Liver (tissue), 9 donors: ENCODE results near the gene ARHGEF7. TPM values are rescaled to one million over a fixed set of nuclear protein-coding genes. Genes with fewer than 3 reads are reported as not detected.

Experiments
- DNase-seq: peaks from one replicate; pipeline ENCODE4 v3.0.0-alpha.2; 2017; ENCODE audit warnings: low spot score
- H3K27ac ChIP-seq, 2 donors: one replicate each; pipeline ENCODE4 v1.7.0; 2013; ENCODE audit warnings: inconsistent platforms in 2 of 2, low read length in 2 of 2, control low read depth in 1 of 2, low read depth in 1 of 2, mild to moderate bottlenecking in 1 of 2
- H3K27me3 ChIP-seq, 4 donors: one replicate each; pipeline versions ENCODE4 v1.6.1 to v1.7.0; 2013; ENCODE audit warnings: low read length in 3 of 4, inconsistent platforms in 1 of 4, mild to moderate bottlenecking in 1 of 4, moderate library complexity in 1 of 4; ENCODE audit not compliant: control insufficient read depth in 4 of 4, insufficient read depth in 4 of 4
- H3K36me3 ChIP-seq, 4 donors: one replicate each; pipeline versions ENCODE4 v1.6.1 to v1.7.0; 2013; ENCODE audit warnings: low read length in 3 of 4, mild to moderate bottlenecking in 3 of 4, low read depth in 1 of 4, moderate library complexity in 1 of 4; ENCODE audit not compliant: control insufficient read depth in 4 of 4, insufficient read depth in 3 of 4
- H3K4me1 ChIP-seq, 4 donors: one replicate each; pipeline versions ENCODE4 v1.6.1 to v1.7.0; 2013; ENCODE audit warnings: low read length in 3 of 4, mild to moderate bottlenecking in 3 of 4, moderate library complexity in 1 of 4; ENCODE audit not compliant: control insufficient read depth in 4 of 4, insufficient read depth in 4 of 4
- H3K4me3 ChIP-seq, 3 donors: one replicate each; pipeline versions ENCODE4 v1.6.1 to v1.7.0; 2013; ENCODE audit warnings: low read length in 3 of 3, control low read depth in 1 of 3, low read depth in 1 of 3, mild to moderate bottlenecking in 1 of 3
- H3K9ac ChIP-seq, 2 donors: one replicate each; pipeline ENCODE4 v1.7.0; 2013; ENCODE audit warnings: low read length in 2 of 2, mild to moderate bottlenecking in 2 of 2, moderate library complexity in 2 of 2, control low read depth in 1 of 2, low read depth in 1 of 2
- H3K9me3 ChIP-seq, 4 donors: one replicate each; pipeline versions ENCODE4 v1.6.1 to v1.7.0; 2013; ENCODE audit warnings: low read length in 3 of 4; ENCODE audit not compliant: control insufficient read depth in 4 of 4
- ATF3 ChIP-seq: IDR thresholded peaks from 2 replicates; pipeline ENCODE4 v1.6.1; 2016; ENCODE audit warnings: antibody characterized with exemption
- EGR1 ChIP-seq, 2 donors: IDR thresholded peaks; 2 replicates each; pipeline ENCODE4 v1.6.1; 2016 to 2018; ENCODE audit warnings: antibody characterized with exemption in 2 of 2, low read depth in 2 of 2
- FOXA1 ChIP-seq: IDR thresholded peaks from 2 replicates; pipeline ENCODE4 v1.6.1; 2016; ENCODE audit warnings: antibody characterized with exemption
- FOXA2 ChIP-seq: IDR thresholded peaks from 2 replicates; pipeline ENCODE4 v1.6.1; 2016; ENCODE audit warnings: antibody characterized with exemption
- HNF4G ChIP-seq: IDR thresholded peaks from 2 replicates; pipeline ENCODE4 v1.6.1; 2016; ENCODE audit warnings: antibody characterized with exemption
- JUND ChIP-seq, 2 donors: IDR thresholded peaks; 2 replicates each; pipeline ENCODE4 v1.6.1; 2016; ENCODE audit warnings: antibody characterized with exemption in 2 of 2
- MAX ChIP-seq: IDR thresholded peaks from 2 replicates; pipeline ENCODE4 v1.6.1; 2016; ENCODE audit warnings: antibody characterized with exemption
- NR2F2 ChIP-seq: IDR thresholded peaks from 2 replicates; pipeline ENCODE4 v1.6.1; 2016; ENCODE audit warnings: antibody characterized with exemption
- RAD21 ChIP-seq, 2 donors: IDR thresholded peaks; 2 replicates each; pipeline ENCODE4 v1.6.1; 2016; ENCODE audit warnings: antibody characterized with exemption in 2 of 2, mild to moderate bottlenecking in 2 of 2
- SP1 ChIP-seq: IDR thresholded peaks from 2 replicates; pipeline ENCODE4 v1.6.1; 2018; ENCODE audit warnings: antibody characterized with exemption, mild to moderate bottlenecking
- TAF1 ChIP-seq: conservative IDR thresholded peaks from 2 replicates; pipeline ENCODE4 v1.6.1; 2016; ENCODE audit warnings: antibody characterized with exemption, mild to moderate bottlenecking
- ZBTB33 ChIP-seq: IDR thresholded peaks from 2 replicates; pipeline ENCODE4 v1.6.1; 2016; ENCODE audit warnings: antibody characterized with exemption
- WGBS: extraction: QIAGEN DNeasy Blood & Tissue Kit; methylation state at CpG from one replicate; pipeline ENCODE4 v1.1.7; 2013; 5-methylcytosine and 5-hydroxymethylcytosine counted together
- polyA plus RNA-seq, 2 donors: library from polyadenylated mRNA; stranded (reverse) in 1 of 2; unstranded in 1 of 2; fragments of 200-250 nt in 1 of 2; fragments of >200 nt in 1 of 2; fragmentation: Nextera tagmentation in 1 of 2; extraction: Ambion mirVana in 1 of 2; gene quantifications; one replicate each; pipeline versions ENCODE4 v1.2.1 to v1.2.3, GENCODE V29; 2013 to 2015
- total RNA-seq, 2 donors: library from RNA; depleted of rRNA; stranded (reverse); fragments of >200 nt; gene quantifications; one replicate each; pipeline ENCODE4 v1.2.3, GENCODE V29; 2014
- TF ChIP-seq, protein P1 (sequence below): IDR thresholded peaks from 2 replicates; pipeline ENCODE4 v1.6.1; 2016; ENCODE audit warnings: antibody characterized with exemption, mild to moderate bottlenecking
- donor health status: healthy.
- donor health status: healthy.
- donor health status: healthy.
- donor health status: healthy.
- donor health status: healthy.

Gene ARHGEF7
- total and polyA plus RNA-seq, 4 donors, result 10.3 to 37.5 (median 20.1) TPM

- peaks cover 0 to 28% (median 10%) of the 10 kb centered on the region in 4 donors for H3K36me3 ChIP-seq
- no peak overlapping the region for H3K27ac ChIP-seq
- 91% methylated on average over 4 of the region's 4 CpGs for WGBS
- DNase-seq, result no peak
- H3K9me3 ChIP-seq, result no peaks in the 10 kb centered on the region
- no peak overlapping the region for H3K4me3 ChIP-seq
- TF ChIP-seq HNF4G (no peak), ZBTB33 (no peak), EGR1 (IDR thresholded peaks at IDR 0.05; ENCODE audit: low read depth in 2 of 2) (no peak)
- H3K4me1 ChIP-seq, result peaks cover 2 to 20% (median 10%) of the 10 kb centered on the region in 4 donors
- H3K27me3 ChIP-seq, result no peaks in the 10 kb centered on the region
- no peak overlapping the region for H3K9ac ChIP-seq
Measured at GRCh38 chr13:111251646-111252445, 136.7 kb downstream of the ARHGEF7 start.

- DNase-seq, result no peak
Measured at GRCh38 chr13:111252446-111253364, 137.6 kb downstream of the ARHGEF7 start.

More at GRCh38 chr13:111252446-111253364, 137.6 kb downstream of the ARHGEF7 start:
- Histone ChIP-seq H3K27ac (no peak overlapping the region), H3K27me3 (no peaks in the 10 kb centered on the region), H3K9ac (no peak overlapping the region), H3K9me3 (no peaks in the 10 kb centered on the region), H3K4me3 (no peak overlapping the region), H3K4me1 (peaks cover 2 to 16% (median 9%) of the 10 kb centered on the region in 4 donors), H3K36me3 (peaks cover 0 to 32% (median 14%) of the 10 kb centered on the region in 4 donors)
- WGBS, result 80% methylated on average over 6 of the region's 6 CpGs
- TF ChIP-seq NR2F2, result no peak
- TF ChIP-seq TAF1, result no peak
- TF ChIP-seq FOXA2, result no peak
- TF ChIP-seq FOXA1, result no peak
- no peak for TF ChIP-seq ATF3
- TF ChIP-seq, protein P1, sequence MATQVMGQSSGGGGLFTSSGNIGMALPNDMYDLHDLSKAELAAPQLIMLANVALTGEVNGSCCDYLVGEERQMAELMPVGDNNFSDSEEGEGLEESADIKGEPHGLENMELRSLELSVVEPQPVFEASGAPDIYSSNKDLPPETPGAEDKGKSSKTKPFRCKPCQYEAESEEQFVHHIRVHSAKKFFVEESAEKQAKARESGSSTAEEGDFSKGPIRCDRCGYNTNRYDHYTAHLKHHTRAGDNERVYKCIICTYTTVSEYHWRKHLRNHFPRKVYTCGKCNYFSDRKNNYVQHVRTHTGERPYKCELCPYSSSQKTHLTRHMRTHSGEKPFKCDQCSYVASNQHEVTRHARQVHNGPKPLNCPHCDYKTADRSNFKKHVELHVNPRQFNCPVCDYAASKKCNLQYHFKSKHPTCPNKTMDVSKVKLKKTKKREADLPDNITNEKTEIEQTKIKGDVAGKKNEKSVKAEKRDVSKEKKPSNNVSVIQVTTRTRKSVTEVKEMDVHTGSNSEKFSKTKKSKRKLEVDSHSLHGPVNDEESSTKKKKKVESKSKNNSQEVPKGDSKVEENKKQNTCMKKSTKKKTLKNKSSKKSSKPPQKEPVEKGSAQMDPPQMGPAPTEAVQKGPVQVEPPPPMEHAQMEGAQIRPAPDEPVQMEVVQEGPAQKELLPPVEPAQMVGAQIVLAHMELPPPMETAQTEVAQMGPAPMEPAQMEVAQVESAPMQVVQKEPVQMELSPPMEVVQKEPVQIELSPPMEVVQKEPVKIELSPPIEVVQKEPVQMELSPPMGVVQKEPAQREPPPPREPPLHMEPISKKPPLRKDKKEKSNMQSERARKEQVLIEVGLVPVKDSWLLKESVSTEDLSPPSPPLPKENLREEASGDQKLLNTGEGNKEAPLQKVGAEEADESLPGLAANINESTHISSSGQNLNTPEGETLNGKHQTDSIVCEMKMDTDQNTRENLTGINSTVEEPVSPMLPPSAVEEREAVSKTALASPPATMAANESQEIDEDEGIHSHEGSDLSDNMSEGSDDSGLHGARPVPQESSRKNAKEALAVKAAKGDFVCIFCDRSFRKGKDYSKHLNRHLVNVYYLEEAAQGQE, result no peak
- TF ChIP-seq HNF4G, result no peak
- no peak for TF ChIP-seq RAD21 (IDR thresholded peaks at IDR 0.05)
- TF ChIP-seq SP1, result no peak
- no peak for TF ChIP-seq ZBTB33
- TF ChIP-seq MAX, result no peak
- TF ChIP-seq JUND (IDR thresholded peaks at IDR 0.05), result no peak
- no peak for TF ChIP-seq EGR1 (IDR thresholded peaks at IDR 0.05; ENCODE audit: low read depth in 2 of 2)
